ENCODE measurements around the gene TRIO. TPM values are rescaled to one million over a fixed set of nuclear protein-coding genes. Genes with fewer than 3 reads are reported as not detected.

TRIO gene
- polyA plus RNA-seq, 3 donors = 1.7 to 45.8 (median 2.1) TPM

DNA sequence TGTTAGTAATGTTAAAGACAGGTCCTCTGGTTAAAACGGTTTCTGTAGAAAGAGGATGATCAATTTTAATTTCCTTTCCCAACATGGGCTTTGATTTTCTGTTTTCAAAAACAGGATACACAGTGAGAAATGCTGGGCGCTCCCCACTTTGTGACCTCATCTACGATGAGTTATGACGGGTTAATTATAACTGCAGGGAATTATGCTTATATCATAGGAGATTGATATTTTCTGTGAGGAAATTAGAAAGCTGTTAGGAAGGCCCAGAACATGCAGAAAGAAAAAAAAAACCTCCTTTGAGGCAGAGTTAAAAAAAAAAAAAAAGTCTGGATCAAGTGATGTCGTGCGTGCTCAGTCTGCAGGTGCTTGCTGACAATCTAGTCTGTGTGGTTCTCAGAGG lies 261.6 kb downstream of the TRIO start:
- H3K27me3 Mint-ChIP-seq (ENCODE audit: low read depth in 3 of 3) = peaks cover 0 to 1% (median 0%) of the 10 kb centered on the region in 3 donors
- intact Hi-C loops (cut with micrococcal nuclease) = no loop called here
- H2AFZ ChIP-seq (ENCODE audit: insufficient read depth, low read depth, low read length, poor library complexity, severe bottlenecking) = no peak overlapping the region

GRCh38 chr5:14405267-14405666 lies 262.1 kb downstream of the TRIO start:
- H3K4me3 ChIP-seq (replicated peaks in 1 of 3; ENCODE audit: low read depth in 2 of 3, low read length in 3 of 3) = no peak overlapping the region
- 94% methylated on average over 6 of the region's 10 CpGs for WGBS (ENCODE audit: insufficient coverage)
- H3K4me1 Mint-ChIP-seq = no peaks in the 10 kb centered on the region
- H3K36me3 ChIP-seq (replicated peaks in 1 of 2; ENCODE audit: control insufficient read depth in 1 of 2, insufficient read depth in 2 of 2, low read length in 2 of 2) = peaks cover 76 to 86% of the 10 kb centered on the region in 2 donors
- peaks cover 0 to 5% (median 0%) of the 10 kb centered on the region in 7 donors for H3K9me3 Mint-ChIP-seq
- no peak overlapping the region for H2AFZ ChIP-seq (ENCODE audit: insufficient read depth, low read depth, low read length, poor library complexity, severe bottlenecking)
- no peaks in the 10 kb centered on the region for H4K20me1 ChIP-seq (ENCODE audit: insufficient read depth, low read length)
- peaks cover 77 to 84% of the 10 kb centered on the region in 2 donors for H3K36me3 Mint-ChIP-seq
- intact Hi-C loops (cut with micrococcal nuclease) = no loop called here
- no peak for TF ChIP-seq CTCF (IDR thresholded peaks at IDR 0.05)
- H3K27me3 Mint-ChIP-seq (ENCODE audit: low read depth in 3 of 3) = peaks cover 0 to 1% (median 0%) of the 10 kb centered on the region in 3 donors
- H3K4me1 ChIP-seq (ENCODE audit: control insufficient read depth in 1 of 2, insufficient read depth in 2 of 2, low read length in 2 of 2) = no peaks in the 10 kb centered on the region
- no peaks in the 10 kb centered on the region for H3K79me2 ChIP-seq (ENCODE audit: insufficient read depth, low read length)
- H3K9me3 ChIP-seq (replicated peaks in 1 of 2; ENCODE audit: control insufficient read depth in 1 of 2, insufficient read depth in 1 of 2, low read length in 2 of 2) = no peaks in the 10 kb centered on the region
- no peak overlapping the region for H3K4me3 Mint-ChIP-seq
- no peak overlapping the region for H3K9ac ChIP-seq (ENCODE audit: insufficient read depth, low read length, poor library complexity, severe bottlenecking)
- DNase-seq = no peak
- no peaks in the 10 kb centered on the region for H3K27me3 ChIP-seq (ENCODE audit: control insufficient read depth in 2 of 2, insufficient read depth in 2 of 2, low read length in 2 of 2)
- no peak overlapping the region for H3K27ac ChIP-seq (ENCODE audit: low read depth in 1 of 2, low read length in 2 of 2)
- peak overlapping the region in 1 of 7 donors; percentile 15 for H3K27ac Mint-ChIP-seq
- no peak overlapping the region for H3K4me2 ChIP-seq (replicated peaks; ENCODE audit: extremely low read depth, low read length, poor library complexity, severe bottlenecking)

More for the DNA sequence above, 261.6 kb downstream of the TRIO start:
- H3K4me3 Mint-ChIP-seq = no peak overlapping the region
- H3K4me1 Mint-ChIP-seq = no peaks in the 10 kb centered on the region
- Histone ChIP-seq H3K36me3 (replicated peaks in 1 of 2; ENCODE audit: control insufficient read depth in 1 of 2, insufficient read depth in 2 of 2, low read length in 2 of 2) (peaks cover 76 to 86% of the 10 kb centered on the region in 2 donors), H3K27ac (ENCODE audit: low read depth in 1 of 2, low read length in 2 of 2) (no peak overlapping the region), H3K4me2 (replicated peaks; ENCODE audit: extremely low read depth, low read length, poor library complexity, severe bottlenecking) (no peak overlapping the region), H3K4me3 (replicated peaks in 1 of 3; ENCODE audit: low read depth in 2 of 3, low read length in 3 of 3) (no peak overlapping the region), H3K79me2 (ENCODE audit: insufficient read depth, low read length) (no peaks in the 10 kb centered on the region), H4K20me1 (ENCODE audit: insufficient read depth, low read length) (no peaks in the 10 kb centered on the region), H3K9ac (ENCODE audit: insufficient read depth, low read length, poor library complexity, severe bottlenecking) (no peak overlapping the region), H3K27me3 (ENCODE audit: control insufficient read depth in 2 of 2, insufficient read depth in 2 of 2, low read length in 2 of 2) (no peaks in the 10 kb centered on the region), H3K4me1 (ENCODE audit: control insufficient read depth in 1 of 2, insufficient read depth in 2 of 2, low read length in 2 of 2) (no peaks in the 10 kb centered on the region), H3K9me3 (replicated peaks in 1 of 2; ENCODE audit: control insufficient read depth in 1 of 2, insufficient read depth in 1 of 2, low read length in 2 of 2) (no peaks in the 10 kb centered on the region)
- peak overlapping the region in 1 of 7 donors; percentile 1 for H3K27ac Mint-ChIP-seq
- peaks cover 0 to 5% (median 0%) of the 10 kb centered on the region in 7 donors for H3K9me3 Mint-ChIP-seq
- H3K36me3 Mint-ChIP-seq = peaks cover 77 to 84% of the 10 kb centered on the region in 2 donors
- no peak for DNase-seq
- 50% methylated on average over 2 of the region's 6 CpGs for WGBS (ENCODE audit: insufficient coverage)
- no peak for TF ChIP-seq CTCF (IDR thresholded peaks at IDR 0.05)

Measured in CD14-positive monocyte (primary cell).